ENCODE data around the gene FAIM2.

The FAIM2 gene

GRCh38 chr12:49917788-49918173 is 14.1 kb upstream of the FAIM2 start:
- TF ChIP-seq CTCF (IDR thresholded peaks at IDR 0.05; ENCODE audit: insufficient read depth, low read depth, low read length, missing control alignments), result no peak
- DNase-seq (ENCODE audit: low read depth), result no peak
- H3K4me3 ChIP-seq (ENCODE audit: low read depth, low read length), result no peak overlapping the region

- no peak for TF ChIP-seq CTCF (IDR thresholded peaks at IDR 0.05; ENCODE audit: insufficient read depth, low read depth, low read length, missing control alignments)
- H3K4me3 ChIP-seq (ENCODE audit: low read depth, low read length), result no peak overlapping the region
Observed at GRCh38 chr12:49917166-49917787, 13.6 kb upstream of the FAIM2 start.

GRCh38 chr12:49916129-49916919 is 12.6 kb upstream of the FAIM2 start:
- H3K4me3 ChIP-seq (ENCODE audit: low read depth, low read length), result no peak overlapping the region
- TF ChIP-seq CTCF (IDR thresholded peaks at IDR 0.05; ENCODE audit: insufficient read depth, low read depth, low read length, missing control alignments), result no peak
- no peak for DNase-seq (ENCODE audit: low read depth)

More at GRCh38 chr12:49917166-49917787, 13.6 kb upstream of the FAIM2 start:
- no peak for DNase-seq (ENCODE audit: low read depth)

- no peak for TF ChIP-seq CTCF (IDR thresholded peaks at IDR 0.05; ENCODE audit: insufficient read depth, low read depth, low read length, missing control alignments)
- H3K4me3 ChIP-seq (ENCODE audit: low read depth, low read length), result no peak overlapping the region
- no peak for DNase-seq (ENCODE audit: low read depth)
Observed at GRCh38 chr12:49912345-49913255, 8.9 kb upstream of the FAIM2 start.

GRCh38 chr12:49911213-49911605 is 7.5 kb upstream of the FAIM2 start:
- no peak for TF ChIP-seq CTCF (IDR thresholded peaks at IDR 0.05; ENCODE audit: insufficient read depth, low read depth, low read length, missing control alignments)
- DNase-seq (ENCODE audit: low read depth), result no peak
- H3K4me3 ChIP-seq (ENCODE audit: low read depth, low read length), result no peak overlapping the region

- H3K4me3 ChIP-seq (ENCODE audit: low read depth, low read length), result no peak overlapping the region
- no peak for DNase-seq (ENCODE audit: low read depth)
- TF ChIP-seq CTCF (IDR thresholded peaks at IDR 0.05; ENCODE audit: insufficient read depth, low read depth, low read length, missing control alignments), result no peak
Observed at GRCh38 chr12:49910331-49911212, 6.9 kb upstream of the FAIM2 start.

All from GM12865 (cell line).